IMR-90 (cell line): ENCODE results near the gene ZDHHC4.

Source experiments
- BHLHE40 ChIP-seq: fragments of 150-350 bp; IDR thresholded peaks from 2 replicates; pipeline ENCODE4 v1.6.1; 2016; ENCODE audit warnings: mild to moderate bottlenecking, low read depth, low read length
- CEBPB ChIP-seq: IDR thresholded peaks from 2 replicates; pipeline ENCODE4 v1.6.1; 2012; ENCODE audit warnings: low read depth, low read length, improper control_type of control experiment
- FOS ChIP-seq: fragments of 150-350 bp; IDR thresholded peaks from 2 replicates; pipeline ENCODE4 v1.6.1; 2016; ENCODE audit warnings: low read depth, low read length
- MAFK ChIP-seq: IDR thresholded peaks from 2 replicates; pipeline ENCODE4 v1.6.1; 2012; ENCODE audit warnings: low read depth, low read length, improper control_type of control experiment
- POLR2A ChIP-seq: IDR thresholded peaks from 2 replicates; pipeline ENCODE4 v1.6.1; 2012; ENCODE audit warnings: mild to moderate bottlenecking, low read depth, low read length
- RAD21 ChIP-seq: IDR thresholded peaks from 2 replicates; pipeline ENCODE4 v1.6.1; 2012; ENCODE audit warnings: low read length, improper control_type of control experiment
- RFX5 ChIP-seq: IDR thresholded peaks from 2 replicates; pipeline ENCODE4 v1.8.0; 2012; ENCODE audit warnings: low read depth, mild to moderate bottlenecking, low read length, moderate library complexity
- SMC3 ChIP-seq: fragments of 150-350 bp; IDR thresholded peaks from 2 replicates; pipeline ENCODE4 v1.6.1; 2016; ENCODE audit warnings: low read depth, mild to moderate bottlenecking, antibody characterized with exemption, low read length, moderate library complexity
- TF ChIP-seq, protein P1 (sequence below): conservative IDR thresholded peaks from 2 replicates; pipeline ENCODE4 v1.5.1; 2012; ENCODE audit warnings: mild to moderate bottlenecking, low read depth, low read length, improper control_type of control experiment
- TF ChIP-seq, protein P2 (sequence below): fragments of 150-350 bp; IDR thresholded peaks from 2 replicates; pipeline ENCODE4 v1.6.1; 2016; ENCODE audit warnings: low read depth, mild to moderate bottlenecking, low read length, moderate library complexity, borderline replicate concordance

DNA sequence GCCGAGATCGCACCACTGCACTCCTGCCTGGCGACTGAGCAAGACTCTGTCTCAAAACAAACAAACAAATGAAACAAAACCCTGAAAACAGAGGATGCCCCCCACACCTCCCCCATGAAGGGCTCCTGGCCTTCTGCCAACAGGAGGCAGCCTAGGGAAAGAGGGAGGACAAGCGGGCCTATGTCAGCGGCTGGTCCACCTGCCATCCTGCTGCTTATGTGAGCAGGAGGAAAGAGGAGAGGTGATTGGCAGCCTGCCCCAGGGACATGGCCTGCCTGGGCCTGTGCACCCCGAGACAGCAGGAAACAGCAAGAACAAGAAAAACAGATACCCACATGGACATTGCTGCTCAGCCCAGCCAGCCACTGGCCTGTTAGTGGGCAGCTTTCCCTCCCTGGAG, 50.8 kb downstream of the ZDHHC4 start:
- no peak for TF ChIP-seq POLR2A
- no peak for TF ChIP-seq RFX5
- TF ChIP-seq, protein P1, sequence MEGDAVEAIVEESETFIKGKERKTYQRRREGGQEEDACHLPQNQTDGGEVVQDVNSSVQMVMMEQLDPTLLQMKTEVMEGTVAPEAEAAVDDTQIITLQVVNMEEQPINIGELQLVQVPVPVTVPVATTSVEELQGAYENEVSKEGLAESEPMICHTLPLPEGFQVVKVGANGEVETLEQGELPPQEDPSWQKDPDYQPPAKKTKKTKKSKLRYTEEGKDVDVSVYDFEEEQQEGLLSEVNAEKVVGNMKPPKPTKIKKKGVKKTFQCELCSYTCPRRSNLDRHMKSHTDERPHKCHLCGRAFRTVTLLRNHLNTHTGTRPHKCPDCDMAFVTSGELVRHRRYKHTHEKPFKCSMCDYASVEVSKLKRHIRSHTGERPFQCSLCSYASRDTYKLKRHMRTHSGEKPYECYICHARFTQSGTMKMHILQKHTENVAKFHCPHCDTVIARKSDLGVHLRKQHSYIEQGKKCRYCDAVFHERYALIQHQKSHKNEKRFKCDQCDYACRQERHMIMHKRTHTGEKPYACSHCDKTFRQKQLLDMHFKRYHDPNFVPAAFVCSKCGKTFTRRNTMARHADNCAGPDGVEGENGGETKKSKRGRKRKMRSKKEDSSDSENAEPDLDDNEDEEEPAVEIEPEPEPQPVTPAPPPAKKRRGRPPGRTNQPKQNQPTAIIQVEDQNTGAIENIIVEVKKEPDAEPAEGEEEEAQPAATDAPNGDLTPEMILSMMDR: no peak
- no peak for TF ChIP-seq BHLHE40
- TF ChIP-seq MAFK: no peak
- TF ChIP-seq, protein P2, sequence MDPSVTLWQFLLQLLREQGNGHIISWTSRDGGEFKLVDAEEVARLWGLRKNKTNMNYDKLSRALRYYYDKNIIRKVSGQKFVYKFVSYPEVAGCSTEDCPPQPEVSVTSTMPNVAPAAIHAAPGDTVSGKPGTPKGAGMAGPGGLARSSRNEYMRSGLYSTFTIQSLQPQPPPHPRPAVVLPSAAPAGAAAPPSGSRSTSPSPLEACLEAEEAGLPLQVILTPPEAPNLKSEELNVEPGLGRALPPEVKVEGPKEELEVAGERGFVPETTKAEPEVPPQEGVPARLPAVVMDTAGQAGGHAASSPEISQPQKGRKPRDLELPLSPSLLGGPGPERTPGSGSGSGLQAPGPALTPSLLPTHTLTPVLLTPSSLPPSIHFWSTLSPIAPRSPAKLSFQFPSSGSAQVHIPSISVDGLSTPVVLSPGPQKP: no peak
- TF ChIP-seq SMC3: no peak
- TF ChIP-seq CEBPB: no peak
- no peak for TF ChIP-seq FOS
- TF ChIP-seq RAD21: no peak
